HepG2 (cell line): Measurements from ENCODE around the gene GDF15. TPM values are rescaled to one million over a fixed set of nuclear protein-coding genes. Genes with fewer than 3 reads are reported as not detected.

Experiments
- E2F5 ChIP-seq: sonication (generic); formaldehyde crosslinking; conservative IDR thresholded peaks from 2 replicates; pipeline ENCODE4 v1.4.0; 2020; ENCODE audit warnings: missing genetic modification reagents
- HDAC2 ChIP-seq: sonication (generic); formaldehyde crosslinking; IDR thresholded peaks from 2 replicates; pipeline ENCODE4 v1.4.0; 2020; ENCODE audit warnings: missing genetic modification reagents
- HES4 ChIP-seq: sonication (generic); formaldehyde crosslinking; IDR thresholded peaks from 2 replicates; pipeline ENCODE4 v1.9.0; 2021; ENCODE audit warnings: mild to moderate bottlenecking, missing genetic modification reagents, borderline replicate concordance
- IKZF5 ChIP-seq: IDR thresholded peaks from 2 replicates; pipeline ENCODE4 v1.6.1; 2018; ENCODE audit warnings: missing genetic modification reagents, mild to moderate bottlenecking, missing compliant biosample characterization
- KDM5B ChIP-seq: sonication (generic); formaldehyde crosslinking; IDR thresholded peaks from 2 replicates; pipeline ENCODE4 v1.4.0; 2020; ENCODE audit warnings: missing genetic modification reagents, mild to moderate bottlenecking, borderline replicate concordance
- PHF8 ChIP-seq: sonication (generic); formaldehyde crosslinking; IDR thresholded peaks from 2 replicates; pipeline ENCODE4 v1.5.0; 2020; ENCODE audit warnings: missing genetic modification reagents
- TBX2 ChIP-seq: sonication (generic); formaldehyde crosslinking; IDR thresholded peaks from 2 replicates; pipeline ENCODE4 v1.5.0; 2020; ENCODE audit warnings: missing genetic modification reagents, mild to moderate bottlenecking, borderline replicate concordance
- ZBTB7B ChIP-seq: sonication (generic); formaldehyde crosslinking; IDR thresholded peaks from 2 replicates; pipeline ENCODE4 v1.4.0; 2020; ENCODE audit warnings: missing genetic modification reagents
- ZNF333 ChIP-seq: sonication (generic); formaldehyde crosslinking; IDR thresholded peaks from 2 replicates; pipeline ENCODE4 v1.4.0; 2020; ENCODE audit warnings: mild to moderate bottlenecking, missing genetic modification reagents, borderline replicate concordance
- ZNF382 ChIP-seq: sonication (generic); formaldehyde crosslinking; IDR thresholded peaks from 2 replicates; pipeline ENCODE4 v1.5.0; 2020; ENCODE audit warnings: missing genetic modification reagents, mild to moderate bottlenecking, borderline replicate concordance
- ZNF558 ChIP-seq: sonication (generic); formaldehyde crosslinking; IDR thresholded peaks from 2 replicates; pipeline ENCODE4 v1.9.0; 2022; ENCODE audit warnings: mild to moderate bottlenecking, missing genetic modification reagents, borderline replicate concordance
- ZNF614 ChIP-seq: IDR thresholded peaks from 2 replicates; pipeline ENCODE4 v1.6.1; 2018; ENCODE audit warnings: missing biosample characterization, missing genetic modification reagents, inconsistent platforms, borderline replicate concordance
- ZNF629 ChIP-seq: sonication (generic); formaldehyde crosslinking; conservative IDR thresholded peaks from 2 replicates; pipeline ENCODE4 v1.5.0; 2020; ENCODE audit warnings: missing genetic modification reagents
- ZNF747 ChIP-seq: sonication (generic); formaldehyde crosslinking; IDR thresholded peaks from 2 replicates; pipeline ENCODE4 v1.8.1; 2023; ENCODE audit warnings: missing genetic modification reagents, mild to moderate bottlenecking, borderline replicate concordance
- ZNF788 ChIP-seq: sonication (generic); formaldehyde crosslinking; IDR thresholded peaks from 2 replicates; pipeline ENCODE4 v1.5.0; 2020; ENCODE audit warnings: mild to moderate bottlenecking, missing genetic modification reagents, borderline replicate concordance
- ZNF878 ChIP-seq: sonication (generic); formaldehyde crosslinking; IDR thresholded peaks from 2 replicates; pipeline ENCODE4 v1.8.1; 2023; ENCODE audit warnings: mild to moderate bottlenecking, missing genetic modification reagents, moderate library complexity
- polyA plus RNA-seq, 8 experiments: library from polyadenylated mRNA; depleted of rRNA in 3 of 8; stranded (reverse) in 7 of 8; unstranded in 1 of 8; fragments of >200 nt; fragmentation: Illumina TruSeq in 4 of 8; extraction: Trizol in 4 of 8; gene quantifications; 2 replicates each; pipeline versions ENCODE4 v1.2.1 to v1.2.3, GENCODE V29; 2011 to 2016; ENCODE audit warnings: low read depth in 4 of 8, missing spikeins in 1 of 8, mixed read lengths in 1 of 8; ENCODE audit not compliant: insufficient read depth in 1 of 8
- total RNA-seq, 5 experiments: library from RNA; depleted of rRNA; stranded (reverse); fragments of >200 nt; fragmentation: Illumina TruSeq; extraction: Trizol; gene quantifications; 2 replicates each; pipeline ENCODE4 v1.2.3, GENCODE V29; 2016; ENCODE audit warnings: low read depth in 1 of 5
- TF ChIP-seq, protein P1 (sequence below): sonication (generic); formaldehyde crosslinking; IDR thresholded peaks from 2 replicates; pipeline ENCODE4 v1.4.0; 2020; ENCODE audit warnings: mild to moderate bottlenecking, missing genetic modification reagents, borderline replicate concordance
- TF ChIP-seq, protein P2 (sequence below): sonication (generic); formaldehyde crosslinking; IDR thresholded peaks from 2 replicates; pipeline ENCODE4 v1.4.0; 2020; ENCODE audit warnings: missing genetic modification reagents, borderline replicate concordance

The GDF15 gene
- total and polyA plus RNA-seq, 2 of the 13 experiments (the other 11 are each of a cell fraction or from before 2014, with no cell fraction given), result 146 to 422 TPM

DNA sequence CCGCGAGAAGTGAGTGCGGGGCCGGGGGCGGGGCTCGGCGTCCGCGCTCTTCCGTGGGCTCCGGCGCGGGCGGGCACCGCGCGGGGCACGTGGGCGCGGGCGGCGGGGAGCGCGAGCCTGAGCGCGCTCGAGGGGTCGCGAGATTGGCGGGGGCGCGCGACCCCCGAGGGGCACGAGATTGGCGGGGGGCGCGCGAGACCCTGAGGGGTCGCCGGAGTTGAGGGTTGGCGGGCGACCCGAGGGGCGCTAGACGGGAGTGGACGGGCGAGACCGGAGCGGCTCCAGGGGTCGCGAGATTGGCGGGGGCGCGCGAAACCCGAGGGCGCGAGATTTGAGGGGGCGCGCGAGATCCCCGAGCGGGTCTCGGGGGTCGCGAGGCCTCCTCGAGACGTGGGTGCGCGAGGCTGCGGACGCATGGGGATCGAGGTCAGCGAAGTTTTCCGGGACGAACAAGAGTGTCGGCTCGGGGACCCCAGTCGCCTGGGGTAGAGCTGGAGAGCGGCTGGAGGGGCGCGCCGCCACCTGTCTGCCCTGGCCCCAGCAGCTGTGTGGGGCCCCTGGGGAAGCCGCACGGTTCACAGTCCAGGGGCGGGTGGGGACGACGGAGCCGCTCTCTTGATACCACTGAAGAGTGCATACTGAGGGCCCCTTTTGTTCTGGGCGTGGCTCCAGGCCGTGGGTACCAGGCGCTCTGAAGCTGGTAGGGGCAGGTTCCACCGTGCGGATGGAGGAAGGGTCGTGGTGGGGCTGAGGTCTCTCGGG is 33.9 kb downstream of the GDF15 start (continued):
- TF ChIP-seq, protein P1, sequence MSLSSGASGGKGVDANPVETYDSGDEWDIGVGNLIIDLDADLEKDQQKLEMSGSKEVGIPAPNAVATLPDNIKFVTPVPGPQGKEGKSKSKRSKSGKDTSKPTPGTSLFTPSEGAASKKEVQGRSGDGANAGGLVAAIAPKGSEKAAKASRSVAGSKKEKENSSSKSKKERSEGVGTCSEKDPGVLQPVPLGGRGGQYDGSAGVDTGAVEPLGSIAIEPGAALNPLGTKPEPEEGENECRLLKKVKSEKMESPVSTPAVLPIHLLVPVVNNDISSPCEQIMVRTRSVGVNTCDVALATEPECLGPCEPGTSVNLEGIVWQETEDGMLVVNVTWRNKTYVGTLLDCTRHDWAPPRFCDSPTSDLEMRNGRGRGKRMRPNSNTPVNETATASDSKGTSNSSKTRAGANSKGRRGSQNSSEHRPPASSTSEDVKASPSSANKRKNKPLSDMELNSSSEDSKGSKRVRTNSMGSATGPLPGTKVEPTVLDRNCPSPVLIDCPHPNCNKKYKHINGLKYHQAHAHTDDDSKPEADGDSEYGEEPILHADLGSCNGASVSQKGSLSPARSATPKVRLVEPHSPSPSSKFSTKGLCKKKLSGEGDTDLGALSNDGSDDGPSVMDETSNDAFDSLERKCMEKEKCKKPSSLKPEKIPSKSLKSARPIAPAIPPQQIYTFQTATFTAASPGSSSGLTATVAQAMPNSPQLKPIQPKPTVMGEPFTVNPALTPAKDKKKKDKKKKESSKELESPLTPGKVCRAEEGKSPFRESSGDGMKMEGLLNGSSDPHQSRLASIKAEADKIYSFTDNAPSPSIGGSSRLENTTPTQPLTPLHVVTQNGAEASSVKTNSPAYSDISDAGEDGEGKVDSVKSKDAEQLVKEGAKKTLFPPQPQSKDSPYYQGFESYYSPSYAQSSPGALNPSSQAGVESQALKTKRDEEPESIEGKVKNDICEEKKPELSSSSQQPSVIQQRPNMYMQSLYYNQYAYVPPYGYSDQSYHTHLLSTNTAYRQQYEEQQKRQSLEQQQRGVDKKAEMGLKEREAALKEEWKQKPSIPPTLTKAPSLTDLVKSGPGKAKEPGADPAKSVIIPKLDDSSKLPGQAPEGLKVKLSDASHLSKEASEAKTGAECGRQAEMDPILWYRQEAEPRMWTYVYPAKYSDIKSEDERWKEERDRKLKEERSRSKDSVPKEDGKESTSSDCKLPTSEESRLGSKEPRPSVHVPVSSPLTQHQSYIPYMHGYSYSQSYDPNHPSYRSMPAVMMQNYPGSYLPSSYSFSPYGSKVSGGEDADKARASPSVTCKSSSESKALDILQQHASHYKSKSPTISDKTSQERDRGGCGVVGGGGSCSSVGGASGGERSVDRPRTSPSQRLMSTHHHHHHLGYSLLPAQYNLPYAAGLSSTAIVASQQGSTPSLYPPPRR (CRISPR knock-in tag), result no peak
- TF ChIP-seq HDAC2 (CRISPR knock-in tag) (peak; percentile 36; the same call in 1 of the 2 replicates), ZNF382 (CRISPR knock-in tag) (no peak), ZNF614 (CRISPR knock-in tag) (no peak), ZNF878 (CRISPR knock-in tag) (no peak), ZNF333 (peak; percentile 82; the same call in 1 of the 2 replicates), TBX2 (CRISPR knock-in tag) (peak; percentile 71; the same call in 1 of the 2 replicates), HES4 (CRISPR knock-in tag) (0 out of 2 replicates have a peak, but pooled peaks have one; percentile 78), ZBTB7B (CRISPR knock-in tag) (peak; percentile 91), IKZF5 (CRISPR knock-in tag) (no peak; the same call in 1 of the 2 replicates), ZNF558 (CRISPR knock-in tag) (0 out of 2 replicates have a peak, but pooled peaks have one; percentile 3), KDM5B (peak; percentile 79; the same call in 1 of the 2 replicates), E2F5 (CRISPR knock-in tag) (peak; percentile 52; the same call in 1 of the 2 replicates), ZNF629 (CRISPR knock-in tag) (no peak), ZNF788 (CRISPR knock-in tag) (peak; percentile 62; the same call in 1 of the 2 replicates), PHF8 (CRISPR knock-in tag) (peak; percentile 37; the same call in 1 of the 2 replicates), ZNF747 (CRISPR knock-in tag) (0 out of 2 replicates have a peak, but pooled peaks have one; percentile 46)
- TF ChIP-seq, protein P2, sequence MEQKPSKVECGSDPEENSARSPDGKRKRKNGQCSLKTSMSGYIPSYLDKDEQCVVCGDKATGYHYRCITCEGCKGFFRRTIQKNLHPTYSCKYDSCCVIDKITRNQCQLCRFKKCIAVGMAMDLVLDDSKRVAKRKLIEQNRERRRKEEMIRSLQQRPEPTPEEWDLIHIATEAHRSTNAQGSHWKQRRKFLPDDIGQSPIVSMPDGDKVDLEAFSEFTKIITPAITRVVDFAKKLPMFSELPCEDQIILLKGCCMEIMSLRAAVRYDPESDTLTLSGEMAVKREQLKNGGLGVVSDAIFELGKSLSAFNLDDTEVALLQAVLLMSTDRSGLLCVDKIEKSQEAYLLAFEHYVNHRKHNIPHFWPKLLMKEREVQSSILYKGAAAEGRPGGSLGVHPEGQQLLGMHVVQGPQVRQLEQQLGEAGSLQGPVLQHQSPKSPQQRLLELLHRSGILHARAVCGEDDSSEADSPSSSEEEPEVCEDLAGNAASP (CRISPR knock-in tag), result peak; percentile 56; the same call in 1 of the 2 replicates
